HCT116 (cell line): ENCODE measurements around the gene PYROXD2. TPM values are rescaled to one million over a fixed set of nuclear protein-coding genes. Genes with fewer than 3 reads are reported as not detected.
"Not testable (repeated sequence)": the region's sequence is repeated elsewhere in the genome, so short reads cannot be mapped to it uniquely, and the experiment has no call there.

Source experiments
- ATAC-seq: fragments of 200-7000 bp; cut with Tn5 transposase; 2 replicates; pipeline ENCODE4 v1.9.1; 2020; ENCODE audit warnings: mild to moderate bottlenecking, moderate library complexity
- BruUV-seq: library from RNA; stranded (reverse); fragments of 400-500 nt; replicated peaks from 2 replicates; lab custom pipeline; 2021; lab: Mats Ljungman, UMichigan
- CTCF ChIA-PET: fragments of 300-600 bp; sonication (Branson Sonifier 250); formaldehyde crosslinking; loops from one replicate; lab custom pipeline; 2021; ENCODE audit warnings: antibody characterized with exemption; lab: Charles Lee
- POLR2A ChIA-PET: fragments of 300-600, 350-600 bp; sonication (Branson Sonifier 250); formaldehyde crosslinking; loops from one replicate; lab custom pipeline; 2021; ENCODE audit warnings: antibody characterized with exemption; lab: Charles Lee
- RAD21 ChIA-PET, 2 experiments: fragments of 300-600 bp; sonication (Branson Sonifier 250); formaldehyde crosslinking; loops; one replicate each; lab custom pipeline; 2023; ENCODE audit warnings: low total read pairs in 2 of 2; ENCODE audit not compliant: uncharacterized antibody in 2 of 2, unreplicated experiment in 2 of 2, low non-redundant PET in 1 of 2; lab: Charles Lee
- DNase-seq: peaks from one replicate; pipeline ENCODE4 v3.0.0-alpha.2; 2010; ENCODE audit warnings: low read depth, low spot score
- H2AFZ ChIP-seq: fragments of 200-600 bp; shearing (Covaris generic), sonication (generic); 2 replicates; pipeline ENCODE4 v1.6.1; 2017; ENCODE audit warnings: low read depth, mixed run types, mixed read lengths, antibody characterized with exemption, low read length; ENCODE audit not compliant: poor library complexity, severe bottlenecking
- H3K27ac ChIP-seq: 2 replicates; pipeline ENCODE4 v1.5.1; 2012; ENCODE audit warnings: low read depth, low read length
- H3K27me3 ChIP-seq: fragments of 200-600 bp; sonication (generic); 2 replicates; pipeline ENCODE4 v1.6.1; 2016; ENCODE audit warnings: mixed run types, low read length, mixed read lengths; ENCODE audit not compliant: insufficient read depth
- H3K36me3 ChIP-seq, 2 experiments: fragments of 200-500 bp in 1 of 2; fragments of 200-600 bp in 1 of 2; sonication (Bioruptor generic) in 1 of 2; sonication (generic) in 1 of 2; 2 replicates each; pipeline versions ENCODE4 v1.5.1 to v1.6.1; 2014 to 2016; ENCODE audit warnings: low read length in 2 of 2, inconsistent platforms in 1 of 2, mixed read lengths in 1 of 2, mixed run types in 1 of 2; ENCODE audit not compliant: insufficient read depth in 2 of 2, control insufficient read depth in 1 of 2
- H3K4me1 ChIP-seq, 2 experiments: fragments of 200-600 bp in 1 of 2; sonication (generic) in 1 of 2; 2 replicates each; pipeline versions ENCODE4 v1.5.1 to v1.6.1; 2012 to 2017; ENCODE audit warnings: low read length in 2 of 2, inconsistent platforms in 1 of 2, mild to moderate bottlenecking in 1 of 2, mixed read lengths in 1 of 2, mixed run types in 1 of 2, moderate library complexity in 1 of 2; ENCODE audit not compliant: insufficient read depth in 2 of 2, control insufficient read depth in 1 of 2
- H3K4me2 ChIP-seq: fragments of 200-600 bp; sonication (generic); 2 replicates; pipeline ENCODE4 v1.6.1; 2017; ENCODE audit warnings: mixed run types, low read length, mixed read lengths
- H3K4me3 ChIP-seq, 2 experiments: fragments of 200-600 bp in 1 of 2; sonication (generic) in 1 of 2; replicated peaks in 1 of 2; 2 replicates each; pipeline ENCODE4 v1.5.1; 2011 to 2016; ENCODE audit warnings: low read length in 2 of 2, control low read depth in 1 of 2, low read depth in 1 of 2, mild to moderate bottlenecking in 1 of 2, mixed read lengths in 1 of 2, mixed run types in 1 of 2
- H3K79me2 ChIP-seq: fragments of 200-600 bp; sonication (generic); 2 replicates; pipeline ENCODE4 v1.6.1; 2017; ENCODE audit warnings: mild to moderate bottlenecking, mixed run types, low read length, moderate library complexity, mixed read lengths; ENCODE audit not compliant: insufficient read depth
- H3K9ac ChIP-seq: fragments of 200-600 bp; sonication (generic); 2 replicates; pipeline ENCODE4 v1.6.1; 2016; ENCODE audit warnings: low read length, mixed read lengths
- H3K9me2 ChIP-seq: fragments of 200-600 bp; sonication (generic), shearing (Covaris generic); 2 replicates; pipeline ENCODE4 v1.6.1; 2017; ENCODE audit warnings: mixed run types, mild to moderate bottlenecking, moderate library complexity; ENCODE audit not compliant: insufficient read depth
- H3K9me3 ChIP-seq, 2 experiments: fragments of 200-500 bp in 1 of 2; fragments of 200-600 bp in 1 of 2; sonication (Bioruptor generic) in 1 of 2; sonication (generic) in 1 of 2; 2 replicates each; pipeline ENCODE4 v1.6.1; 2014 to 2017; ENCODE audit warnings: low read length in 2 of 2, mixed read lengths in 2 of 2, inconsistent platforms in 1 of 2, low read depth in 1 of 2, mild to moderate bottlenecking in 1 of 2, mixed run types in 1 of 2, moderate library complexity in 1 of 2; ENCODE audit not compliant: control insufficient read depth in 1 of 2, insufficient read depth in 1 of 2
- H4K20me1 ChIP-seq: fragments of 200-600 bp; sonication (generic), shearing (Covaris generic); 2 replicates; pipeline ENCODE4 v1.6.1; 2017; ENCODE audit warnings: mixed run types, mild to moderate bottlenecking, moderate library complexity; ENCODE audit not compliant: insufficient read depth
- FOSL1 ChIP-seq: IDR thresholded peaks from 2 replicates; pipeline ENCODE4 v1.6.1; 2012; ENCODE audit warnings: low read depth
- JUND ChIP-seq: IDR thresholded peaks from 2 replicates; pipeline ENCODE4 v1.6.1; 2012
- SP1 ChIP-seq: IDR thresholded peaks from 2 replicates; pipeline ENCODE4 v1.6.1; 2012; ENCODE audit warnings: low read depth
- SRF ChIP-seq: IDR thresholded peaks from 2 replicates; pipeline ENCODE4 v1.6.1; 2012; ENCODE audit warnings: low read depth
- intact Hi-C: fragments of 100-400 bp; cut with micrococcal nuclease; formaldehyde crosslinking; loops from 2 replicates; pipeline ENCODE4 v1.10.0; 2022
- total RNA-seq: library from RNA; stranded (reverse); gene quantifications from one replicate; pipeline ENCODE4 v1.2.1, GENCODE V29; 2021; ENCODE audit not compliant: unreplicated experiment
- TF ChIP-seq, protein P1 (sequence below): IDR thresholded peaks from 2 replicates; pipeline ENCODE4 v1.6.1; 2012; ENCODE audit warnings: low read depth

Gene PYROXD2
- total RNA-seq, 1 experiment from 2014 or later: 14.2 TPM

DNA sequence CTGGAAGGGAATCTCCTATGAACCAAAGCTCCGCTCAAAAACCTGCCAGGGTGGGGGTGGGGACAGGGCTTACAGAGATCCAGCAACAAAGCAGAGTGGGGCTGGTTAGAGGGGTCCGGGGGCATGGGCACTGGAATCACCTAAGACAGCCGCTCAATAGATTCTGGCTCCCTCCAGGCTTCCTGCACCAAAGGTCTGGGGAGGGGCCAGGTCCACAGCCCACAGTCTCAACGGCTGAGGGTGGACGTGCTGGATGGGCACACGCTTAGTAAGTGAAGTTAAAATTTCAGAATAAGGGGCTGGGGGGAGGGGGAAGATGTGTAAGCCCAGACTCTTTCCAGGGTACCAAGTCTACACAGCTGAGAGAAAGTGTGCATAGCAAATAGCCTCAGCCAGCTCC, 31.1 kb downstream of the PYROXD2 start:
- POLR2A ChIA-PET: no interaction called here

DNA sequence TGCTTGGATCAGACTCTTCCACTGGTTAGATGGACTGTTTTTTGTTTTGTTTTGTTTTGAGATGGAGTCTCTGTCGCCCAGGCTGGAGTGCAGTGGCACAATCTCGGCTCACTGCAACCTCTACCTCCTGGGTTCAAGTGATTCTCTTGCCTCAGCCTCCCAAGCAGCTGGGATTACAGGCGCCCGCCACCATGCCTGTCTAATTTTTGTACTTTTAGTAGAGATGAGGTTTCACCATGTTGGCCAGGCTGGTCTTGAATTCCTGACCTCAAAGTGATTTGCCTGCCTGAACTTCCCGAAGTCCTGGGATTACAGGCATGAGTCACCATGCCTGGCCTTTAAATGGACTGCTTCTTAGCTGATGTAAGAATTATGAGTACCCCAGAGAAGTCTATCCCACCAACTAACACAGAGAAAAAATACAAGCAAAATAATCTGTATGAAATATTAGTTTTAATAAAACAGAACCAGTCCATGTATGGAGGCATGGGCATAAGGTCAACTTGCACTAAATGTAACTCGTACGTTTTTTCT, 31.8 kb downstream of the PYROXD2 start:
- H2AFZ ChIP-seq, intact Hi-C loops, H3K9me2 ChIP-seq, POLR2A ChIA-PET, H3K9ac ChIP-seq, CTCF ChIA-PET, BruUV-seq, H3K36me3 ChIP-seq, H3K27ac ChIP-seq, H4K20me1 ChIP-seq, H3K79me2 ChIP-seq, RAD21 ChIA-PET, H3K27me3 ChIP-seq, H3K9me3 ChIP-seq: not testable (repeated sequence)
- ATAC-seq: peak; percentile 76
- H3K4me3 ChIP-seq: 0 out of 4 replicates have a peak overlapping the region, but pooled peaks of 1 of the 2 experiments have one; percentile 1
- peak; percentile 48 for DNase-seq
- peaks cover 6 to 16% of the 10 kb centered on the region in 2 experiments; a peak in 3 of 4 replicates for H3K4me1 ChIP-seq
- H3K4me2 ChIP-seq: peak overlapping the region; percentile 46
- TF ChIP-seq JUND (peak; percentile 72), SP1 (peak; percentile 18; the same call in 1 of the 2 replicates), FOSL1 (peak; percentile 75)

More for the DNA sequence above, 31.1 kb downstream of the PYROXD2 start:
- H3K9me3 ChIP-seq: no peaks in the 10 kb centered on the region
- no peak for TF ChIP-seq SRF
- TF ChIP-seq, protein P1, sequence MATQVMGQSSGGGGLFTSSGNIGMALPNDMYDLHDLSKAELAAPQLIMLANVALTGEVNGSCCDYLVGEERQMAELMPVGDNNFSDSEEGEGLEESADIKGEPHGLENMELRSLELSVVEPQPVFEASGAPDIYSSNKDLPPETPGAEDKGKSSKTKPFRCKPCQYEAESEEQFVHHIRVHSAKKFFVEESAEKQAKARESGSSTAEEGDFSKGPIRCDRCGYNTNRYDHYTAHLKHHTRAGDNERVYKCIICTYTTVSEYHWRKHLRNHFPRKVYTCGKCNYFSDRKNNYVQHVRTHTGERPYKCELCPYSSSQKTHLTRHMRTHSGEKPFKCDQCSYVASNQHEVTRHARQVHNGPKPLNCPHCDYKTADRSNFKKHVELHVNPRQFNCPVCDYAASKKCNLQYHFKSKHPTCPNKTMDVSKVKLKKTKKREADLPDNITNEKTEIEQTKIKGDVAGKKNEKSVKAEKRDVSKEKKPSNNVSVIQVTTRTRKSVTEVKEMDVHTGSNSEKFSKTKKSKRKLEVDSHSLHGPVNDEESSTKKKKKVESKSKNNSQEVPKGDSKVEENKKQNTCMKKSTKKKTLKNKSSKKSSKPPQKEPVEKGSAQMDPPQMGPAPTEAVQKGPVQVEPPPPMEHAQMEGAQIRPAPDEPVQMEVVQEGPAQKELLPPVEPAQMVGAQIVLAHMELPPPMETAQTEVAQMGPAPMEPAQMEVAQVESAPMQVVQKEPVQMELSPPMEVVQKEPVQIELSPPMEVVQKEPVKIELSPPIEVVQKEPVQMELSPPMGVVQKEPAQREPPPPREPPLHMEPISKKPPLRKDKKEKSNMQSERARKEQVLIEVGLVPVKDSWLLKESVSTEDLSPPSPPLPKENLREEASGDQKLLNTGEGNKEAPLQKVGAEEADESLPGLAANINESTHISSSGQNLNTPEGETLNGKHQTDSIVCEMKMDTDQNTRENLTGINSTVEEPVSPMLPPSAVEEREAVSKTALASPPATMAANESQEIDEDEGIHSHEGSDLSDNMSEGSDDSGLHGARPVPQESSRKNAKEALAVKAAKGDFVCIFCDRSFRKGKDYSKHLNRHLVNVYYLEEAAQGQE: no peak
- no peak overlapping the region for H3K4me3 ChIP-seq
- peaks cover 6 to 16% of the 10 kb centered on the region in 2 experiments; a peak in 3 of 4 replicates for H3K4me1 ChIP-seq
- DNase-seq: no peak
- ATAC-seq: no peak
- BruUV-seq: no TSS peak
- no peaks in the 10 kb centered on the region for H3K36me3 ChIP-seq
- no peaks in the 10 kb centered on the region for H3K9me2 ChIP-seq
- no peak overlapping the region for H3K27ac ChIP-seq
- RAD21 ChIA-PET: no interaction called here
- no peaks in the 10 kb centered on the region for H4K20me1 ChIP-seq
- peak overlapping the region; percentile 46 for H3K4me2 ChIP-seq
- H3K27me3 ChIP-seq: no peaks in the 10 kb centered on the region
- intact Hi-C loops: no loop called here
- H2AFZ ChIP-seq: no peak overlapping the region
- CTCF ChIA-PET: interaction anchor here (0.7 kb wide), 1 partner anchor 15 kb away, joined by 3 read pairs; no protein-coding TSS in a partner anchor
- H3K9ac ChIP-seq: no peak overlapping the region
- H3K79me2 ChIP-seq: no peaks in the 10 kb centered on the region
